Activated gamma-delta T cell (primary cell): ENCODE measurements around the gene DIRAS2.

Experiments used
- DNase-seq: peaks from one replicate; lab custom pipeline; 2025; lab: John Stamatoyannopoulos, UW

Gene DIRAS2

DNA sequence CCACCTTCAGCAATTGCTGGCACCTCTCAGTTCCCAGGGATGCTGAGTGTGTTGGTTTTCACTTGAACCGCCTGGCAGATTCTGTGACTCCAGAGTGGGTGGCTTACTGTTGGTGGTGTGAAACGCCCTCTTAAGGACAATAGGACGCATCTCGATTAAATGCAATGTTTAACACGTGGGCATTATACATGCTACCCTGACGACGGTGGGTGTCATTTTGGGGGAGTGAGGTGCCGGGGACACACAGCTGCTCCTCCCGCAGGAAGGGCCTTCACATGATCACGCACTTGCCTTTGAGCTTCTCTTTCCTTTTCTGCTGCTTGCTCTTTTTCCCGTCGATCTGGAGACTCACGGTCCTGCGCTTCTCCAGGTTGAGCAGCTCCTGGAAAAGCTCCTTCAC is 29.7 kb downstream of the DIRAS2 start:
- no peak for DNase-seq

GRCh38 chr9:90611568-90611967 is 31.1 kb downstream of the DIRAS2 start:
- DNase-seq: no peak

DNA sequence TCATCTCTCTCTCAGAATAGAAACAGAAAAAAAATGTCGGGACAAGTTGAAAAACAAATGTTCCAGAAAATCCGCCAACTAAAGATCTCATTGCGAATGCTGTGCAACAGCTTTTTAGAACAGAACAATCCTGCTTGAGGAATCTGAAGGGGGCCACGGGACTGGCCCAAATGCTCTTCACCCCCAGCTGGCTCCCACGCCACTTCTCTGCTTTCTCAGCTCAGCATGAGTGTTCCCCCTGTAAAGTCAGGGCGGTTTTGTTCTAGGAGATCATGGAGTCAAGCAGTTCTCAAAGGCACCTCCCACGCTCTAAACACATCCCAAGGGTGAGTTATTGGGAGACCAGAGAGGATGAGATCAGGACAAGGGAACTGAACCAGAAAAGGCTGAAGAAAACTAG is 31.5 kb downstream of the DIRAS2 start:
- DNase-seq: no peak

- DNase-seq: no peak
These were observed 34.7 kb downstream of the DIRAS2 start for GRCh38 chr9:90607701-90608516.

DNA sequence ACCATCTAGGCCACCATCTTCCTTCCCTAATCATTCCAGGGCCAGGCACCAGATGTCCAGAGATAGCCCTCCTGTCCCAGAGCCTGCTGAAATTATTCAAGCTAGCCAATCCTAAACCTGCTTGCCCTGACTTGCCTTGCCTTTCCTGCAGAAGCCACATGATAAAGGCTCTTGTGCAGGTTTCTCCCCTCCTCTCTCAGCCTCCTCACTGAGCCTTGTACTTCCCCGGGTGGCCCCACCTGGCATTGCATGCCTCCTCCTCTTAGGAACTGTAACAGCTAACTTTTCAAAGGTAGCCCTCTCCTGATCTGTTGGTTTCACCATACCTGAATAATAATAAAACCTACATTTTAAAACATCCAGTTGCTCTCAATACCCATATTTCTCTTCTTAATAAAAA is 42.6 kb downstream of the DIRAS2 start:
- DNase-seq: no peak

DNA sequence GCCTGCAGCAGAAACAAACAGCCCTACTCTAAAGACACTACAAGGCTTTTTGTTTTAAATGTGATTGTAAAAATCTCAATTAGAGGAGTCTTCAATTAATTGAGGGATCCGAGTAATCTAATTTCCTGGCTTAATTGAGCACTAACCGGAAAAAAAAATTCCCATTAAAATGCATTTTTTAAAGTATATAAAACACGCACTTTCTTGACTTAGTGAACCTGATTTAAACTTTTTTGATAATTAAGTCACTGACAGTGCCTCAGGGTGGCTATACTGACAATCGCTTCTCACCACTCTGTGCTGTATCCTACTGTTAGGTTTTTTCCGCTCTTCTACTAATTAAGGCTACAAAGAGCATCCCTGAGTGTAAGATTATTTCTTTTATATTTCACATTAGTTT is 44.4 kb downstream of the DIRAS2 start:
- DNase-seq: no peak

DNA sequence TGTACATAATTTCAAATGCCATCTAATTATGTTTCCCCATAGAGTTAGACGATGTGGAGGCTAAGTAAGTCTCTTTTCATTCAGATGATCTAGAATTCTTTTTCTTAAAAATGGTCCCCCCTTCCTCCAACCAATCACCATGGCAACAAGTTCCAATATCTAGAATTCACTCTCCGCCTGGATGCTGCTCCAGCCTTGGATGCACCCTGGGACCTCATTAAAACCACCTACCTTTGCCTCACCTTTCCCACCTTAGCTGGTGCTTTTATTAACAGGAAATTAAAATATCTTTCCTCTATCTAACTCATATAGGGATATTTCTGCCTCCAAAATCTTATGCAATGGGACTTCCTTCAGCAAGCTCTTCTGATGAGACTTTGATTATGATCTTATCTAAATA is 49.0 kb downstream of the DIRAS2 start:
- no peak for DNase-seq

GRCh38 chr9:90580576-90580975 is 62.0 kb downstream of the DIRAS2 start:
- DNase-seq: no peak

- DNase-seq: no peak
These were observed 63.4 kb downstream of the DIRAS2 start for GRCh38 chr9:90579181-90579580.

- no peak for DNase-seq
These were observed 64.4 kb downstream of the DIRAS2 start for GRCh38 chr9:90578126-90578815.

- DNase-seq: no peak
These were observed 73.1 kb downstream of the DIRAS2 start for GRCh38 chr9:90569511-90569910.

GRCh38 chr9:90568667-90569066 is 74.0 kb downstream of the DIRAS2 start:
- no peak for DNase-seq

GRCh38 chr9:90562229-90562628 is 80.4 kb downstream of the DIRAS2 start:
- DNase-seq: no peak
